ENCODE results near the gene CAMK2D. TPM values are rescaled to one million over a fixed set of nuclear protein-coding genes. Genes with fewer than 3 reads are reported as not detected.

CAMK2D gene
- total and polyA plus RNA-seq, 10 donors = 5.9 to 44.2 (median 33.3) TPM

DNA sequence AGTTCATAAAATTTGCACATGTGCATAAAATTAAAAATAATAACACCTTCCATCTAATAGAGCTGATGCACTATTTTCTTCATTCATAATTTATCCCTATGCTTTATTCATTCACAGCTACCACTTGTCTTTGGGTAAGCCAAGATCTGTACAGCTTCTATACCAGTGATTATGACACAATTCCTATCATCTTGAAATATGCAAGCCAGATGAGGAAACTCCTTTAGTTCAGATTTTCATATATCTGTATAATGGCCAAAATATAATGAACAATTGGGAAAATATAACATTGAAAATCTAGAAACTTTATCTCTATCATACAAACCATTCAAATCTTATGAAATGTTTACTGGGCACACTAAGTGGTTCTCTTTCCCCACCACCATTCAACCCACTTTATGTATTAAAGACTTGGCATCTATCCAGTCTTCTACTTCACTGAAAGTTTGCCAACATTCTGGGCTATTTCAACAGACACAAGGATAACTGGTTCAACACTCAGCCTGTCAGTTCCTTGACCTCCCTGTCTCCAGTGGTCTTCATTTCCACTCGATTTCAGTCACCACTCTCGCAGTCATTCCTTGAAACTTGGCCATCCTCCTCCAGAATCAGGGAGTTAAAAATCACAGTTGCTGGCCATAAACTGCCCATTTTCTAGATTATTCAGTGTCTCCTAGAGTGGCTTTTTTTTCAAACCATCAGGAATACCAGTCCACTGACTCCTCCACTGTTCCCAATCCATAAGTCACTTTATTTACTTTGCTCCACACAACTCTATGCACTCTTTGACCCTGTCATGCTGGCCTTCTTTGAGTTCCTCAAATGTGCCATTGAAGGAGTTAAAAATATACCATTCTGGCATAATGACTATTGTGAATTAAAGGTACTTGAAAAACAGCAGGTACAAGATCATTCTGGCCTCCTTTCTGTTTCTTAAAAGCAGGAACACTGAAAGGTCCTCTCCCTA lies 85.5 kb downstream of the CAMK2D start:
- intact Hi-C loops (cut with DNase I; ENCODE audit: low total_unique reads) = no loop called here
- peaks cover 14 to 57% (median 29%) of the 10 kb centered on the region in 6 donors for H3K4me1 ChIP-seq
- no peak for DNase-seq
- H3K27ac ChIP-seq = peak overlapping the region in 1 of 8 donors; percentile 65
- no peaks in the 10 kb centered on the region for H3K27me3 ChIP-seq (replicated peaks in 1 of 7)
- no peak overlapping the region for H3K4me3 ChIP-seq
- 76 to 86% (median 80%) methylated on average over 2 of the region's 2 CpGs for WGBS, 5 donors
- H3K36me3 ChIP-seq = peaks cover 0 to 6% (median 0%) of the 10 kb centered on the region in 6 donors
- peaks cover 0 to 5% (median 1%) of the 10 kb centered on the region in 8 donors for H3K9me3 ChIP-seq
- TF ChIP-seq POLR2A (IDR thresholded peaks at IDR 0.05) (no peak), POLR2AphosphoS5 (IDR thresholded peaks at IDR 0.05) (no peak)
- TF ChIP-seq, protein P1, sequence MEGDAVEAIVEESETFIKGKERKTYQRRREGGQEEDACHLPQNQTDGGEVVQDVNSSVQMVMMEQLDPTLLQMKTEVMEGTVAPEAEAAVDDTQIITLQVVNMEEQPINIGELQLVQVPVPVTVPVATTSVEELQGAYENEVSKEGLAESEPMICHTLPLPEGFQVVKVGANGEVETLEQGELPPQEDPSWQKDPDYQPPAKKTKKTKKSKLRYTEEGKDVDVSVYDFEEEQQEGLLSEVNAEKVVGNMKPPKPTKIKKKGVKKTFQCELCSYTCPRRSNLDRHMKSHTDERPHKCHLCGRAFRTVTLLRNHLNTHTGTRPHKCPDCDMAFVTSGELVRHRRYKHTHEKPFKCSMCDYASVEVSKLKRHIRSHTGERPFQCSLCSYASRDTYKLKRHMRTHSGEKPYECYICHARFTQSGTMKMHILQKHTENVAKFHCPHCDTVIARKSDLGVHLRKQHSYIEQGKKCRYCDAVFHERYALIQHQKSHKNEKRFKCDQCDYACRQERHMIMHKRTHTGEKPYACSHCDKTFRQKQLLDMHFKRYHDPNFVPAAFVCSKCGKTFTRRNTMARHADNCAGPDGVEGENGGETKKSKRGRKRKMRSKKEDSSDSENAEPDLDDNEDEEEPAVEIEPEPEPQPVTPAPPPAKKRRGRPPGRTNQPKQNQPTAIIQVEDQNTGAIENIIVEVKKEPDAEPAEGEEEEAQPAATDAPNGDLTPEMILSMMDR (IDR thresholded peaks at IDR 0.05 in 8 of 11, conservative IDR thresholded peaks at IDR 0.05 in 3 of 11) = no peak

DNA sequence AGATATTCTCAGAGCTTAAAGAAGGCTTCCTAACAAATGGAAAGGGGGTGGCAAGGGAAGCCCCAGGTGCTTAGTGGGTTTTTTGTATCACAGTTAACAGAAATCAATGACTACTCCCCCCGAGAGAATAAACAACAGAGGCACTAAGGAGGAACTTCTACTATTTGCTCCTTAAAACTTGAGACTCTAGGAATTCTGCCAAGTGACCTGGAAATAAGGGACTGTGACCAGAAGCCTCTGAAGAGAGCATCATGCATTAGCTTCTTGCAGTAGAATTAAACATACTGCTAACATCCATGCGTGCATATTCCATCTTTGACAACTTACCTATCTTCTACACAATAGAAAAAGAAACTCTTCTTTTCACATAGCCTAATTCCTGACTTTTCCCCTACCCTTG lies 86.8 kb downstream of the CAMK2D start:
- Histone ChIP-seq H3K27ac (no peak overlapping the region), H3K4me1 (peaks cover 14 to 57% (median 29%) of the 10 kb centered on the region in 6 donors), H3K36me3 (peaks cover 0 to 2% (median 0%) of the 10 kb centered on the region in 6 donors), H3K4me3 (no peak overlapping the region), H3K27me3 (replicated peaks in 1 of 7) (no peaks in the 10 kb centered on the region), H3K9me3 (no peaks in the 10 kb centered on the region)
- no peak for TF ChIP-seq POLR2AphosphoS5 (IDR thresholded peaks at IDR 0.05)
- TF ChIP-seq, protein P1 (IDR thresholded peaks at IDR 0.05 in 8 of 11, conservative IDR thresholded peaks at IDR 0.05 in 3 of 11) = no peak
- TF ChIP-seq POLR2A (IDR thresholded peaks at IDR 0.05) = no peak
- no peak for DNase-seq
- WGBS, 5 donors = 62 to 76% (median 72%) methylated on average over 2 of the region's 2 CpGs
- intact Hi-C loops (cut with DNase I; ENCODE audit: low total_unique reads) = no loop called here

DNA sequence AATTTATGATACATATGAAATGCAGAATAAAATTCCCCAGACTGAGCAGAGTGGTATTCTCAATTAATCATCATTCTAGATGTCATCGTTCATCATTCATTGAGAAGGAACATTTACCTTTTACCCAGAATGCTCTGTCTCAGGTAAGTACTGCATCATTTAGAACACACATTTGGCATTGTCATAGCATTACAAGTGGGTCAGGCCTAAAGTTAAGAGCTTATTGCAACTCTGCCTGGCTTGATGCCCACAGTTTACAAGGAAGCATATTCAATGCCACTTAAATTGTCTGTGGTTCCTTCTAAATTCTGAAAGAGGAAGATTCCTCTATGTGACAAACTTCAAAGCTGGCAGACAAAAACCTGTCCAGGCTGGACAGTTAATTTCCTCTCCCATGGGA lies 87.3 kb downstream of the CAMK2D start:
- 86 to 95% (median 92%) methylated on average over 1 of the region's 1 CpG for WGBS, 5 donors
- peaks cover 0 to 7% (median 0%) of the 10 kb centered on the region in 6 donors for H3K36me3 ChIP-seq
- TF ChIP-seq POLR2AphosphoS5 (IDR thresholded peaks at IDR 0.05) (no peak), POLR2A (IDR thresholded peaks at IDR 0.05) (no peak)
- TF ChIP-seq, protein P1 (IDR thresholded peaks at IDR 0.05 in 8 of 11, conservative IDR thresholded peaks at IDR 0.05 in 3 of 11) = no peak
- intact Hi-C loops (cut with DNase I; ENCODE audit: low total_unique reads) = no loop called here
- no peak for DNase-seq
- H3K4me3 ChIP-seq = no peak overlapping the region
- no peaks in the 10 kb centered on the region for H3K27me3 ChIP-seq (replicated peaks in 1 of 7)
- no peaks in the 10 kb centered on the region for H3K9me3 ChIP-seq
- no peak overlapping the region for H3K27ac ChIP-seq
- H3K4me1 ChIP-seq = peaks cover 14 to 57% (median 29%) of the 10 kb centered on the region in 6 donors

DNA sequence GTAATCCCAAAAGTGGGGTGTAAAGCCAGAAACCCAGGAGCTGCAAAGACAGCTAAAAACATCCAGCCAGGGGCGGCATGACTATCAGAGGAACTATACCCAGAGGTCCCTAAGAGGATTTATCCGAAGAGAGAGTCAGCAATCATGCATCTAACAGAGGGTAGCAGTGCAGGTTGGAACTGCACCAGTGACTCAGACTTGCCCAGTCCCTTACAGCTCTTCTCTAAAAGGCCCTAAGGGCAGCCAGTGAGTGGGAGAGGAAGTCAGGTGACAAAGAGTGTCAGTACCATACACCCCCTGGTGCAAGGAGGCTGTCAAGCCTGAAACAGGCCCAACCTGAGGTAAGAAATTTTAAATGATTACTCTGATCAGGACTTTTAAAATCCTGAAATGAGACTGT lies 88.1 kb downstream of the CAMK2D start:
- TF ChIP-seq POLR2A (IDR thresholded peaks at IDR 0.05) (no peak), POLR2AphosphoS5 (IDR thresholded peaks at IDR 0.05) (no peak)
- TF ChIP-seq, protein P1 (IDR thresholded peaks at IDR 0.05 in 8 of 11, conservative IDR thresholded peaks at IDR 0.05 in 3 of 11) = no peak
- peaks cover 0 to 7% (median 0%) of the 10 kb centered on the region in 6 donors for H3K36me3 ChIP-seq
- intact Hi-C loops (cut with DNase I; ENCODE audit: low total_unique reads) = no loop called here
- H3K4me1 ChIP-seq = peaks cover 14 to 57% (median 29%) of the 10 kb centered on the region in 6 donors
- peak; percentile 56 for DNase-seq
- H3K27me3 ChIP-seq (replicated peaks in 1 of 7) = no peaks in the 10 kb centered on the region
- H3K9me3 ChIP-seq = no peaks in the 10 kb centered on the region
- WGBS, 5 donors = 90 to 98% (median 93%) methylated on average over 2 of the region's 2 CpGs
- no peak overlapping the region for H3K4me3 ChIP-seq
- H3K27ac ChIP-seq = no peak overlapping the region
